Endodermal cell (in vitro differentiated cells): ENCODE data around the gene BTBD18. TPM values are rescaled to one million over a fixed set of nuclear protein-coding genes. Genes with fewer than 3 reads are reported as not detected.

Source experiments
- DNase-seq: peaks from one replicate; pipeline ENCODE4 v3.0.0-alpha.2; 2017
- H3K27ac ChIP-seq: 2 replicates; pipeline ENCODE4 v1.5.1; 2013; ENCODE audit warnings: mild to moderate bottlenecking, low read depth, low read length, moderate library complexity
- H3K27me3 ChIP-seq: 2 replicates; pipeline ENCODE4 v1.6.1; 2013; ENCODE audit warnings: mild to moderate bottlenecking, low read length, moderate library complexity; ENCODE audit not compliant: insufficient read depth, control insufficient read depth, poor library complexity, severe bottlenecking
- H3K36me3 ChIP-seq: 2 replicates; pipeline ENCODE4 v1.7.0; 2013; ENCODE audit warnings: mild to moderate bottlenecking, low read length, moderate library complexity; ENCODE audit not compliant: control insufficient read depth, insufficient read depth
- H3K4me1 ChIP-seq: one replicate; pipeline ENCODE4 v1.7.0; 2013; ENCODE audit warnings: low read length; ENCODE audit not compliant: control insufficient read depth, insufficient read depth
- H3K4me3 ChIP-seq: 2 replicates; pipeline ENCODE4 v1.5.1; 2013; ENCODE audit warnings: mild to moderate bottlenecking, low read length, moderate library complexity
- H3K9ac ChIP-seq: 2 replicates; pipeline ENCODE4 v1.6.1; 2013; ENCODE audit warnings: mild to moderate bottlenecking, low read length, moderate library complexity; ENCODE audit not compliant: poor library complexity, severe bottlenecking; ENCODE audit errors: extremely low read depth
- H3K9me3 ChIP-seq: 2 replicates; pipeline ENCODE4 v1.6.1; 2013; ENCODE audit warnings: mild to moderate bottlenecking, low read length, moderate library complexity; ENCODE audit not compliant: control insufficient read depth
- H3K27ac Mint-ChIP-seq: 2 replicates; pipeline ENCODE4 v1.8.0; 2020; ENCODE audit warnings: mixed read lengths
- H3K27me3 Mint-ChIP-seq: 2 replicates; pipeline ENCODE4 v1.8.0; 2021; ENCODE audit warnings: mild to moderate bottlenecking, mixed read lengths; ENCODE audit not compliant: insufficient read depth
- H3K36me3 Mint-ChIP-seq: 2 replicates; pipeline ENCODE4 v1.8.0; 2020; ENCODE audit warnings: low read depth, mixed read lengths
- H3K4me1 Mint-ChIP-seq: 2 replicates; pipeline ENCODE4 v1.8.0; 2020; ENCODE audit warnings: mixed read lengths
- H3K4me3 Mint-ChIP-seq: 2 replicates; pipeline ENCODE4 v1.8.0; 2020; ENCODE audit warnings: mild to moderate bottlenecking, moderate library complexity, mixed read lengths
- H3K9me3 Mint-ChIP-seq: 2 replicates; pipeline ENCODE4 v1.8.0; 2020; ENCODE audit warnings: mild to moderate bottlenecking, mixed read lengths
- CTCF ChIP-seq: fragments of 200-600 bp; sonication (generic); conservative IDR thresholded peaks from 2 replicates; pipeline ENCODE4 v1.5.0; 2021; ENCODE audit warnings: antibody characterized with exemption, mild to moderate bottlenecking
- WGBS, 2 experiments: methylation state at CpG; one replicate each; pipeline versions ENCODE4 v1.1.5 to v1.1.7; 2013; ENCODE audit warnings: missing lambda C conversion rate in 2 of 2, mixed read lengths in 1 of 2; ENCODE audit not compliant: insufficient coverage in 1 of 2, insufficient read length in 1 of 2; 5-methylcytosine and 5-hydroxymethylcytosine counted together
- total RNA-seq, 2 donors: library from RNA; stranded (reverse); fragmentation: NEBNext Ultra II Directional in 1 of 2; extraction: Animal tissue kit (Norgen Biotek cat#: 25700) in 1 of 2; gene quantifications; 2 replicates in 1 of 2; 3 replicates in 1 of 2; pipeline ENCODE4 v1.2.1, GENCODE V29; 2021

Gene BTBD18
- total RNA-seq, 2 donors from 2014 or later: not detected

- TF ChIP-seq CTCF: no peak
- no peak overlapping the region for H3K4me3 Mint-ChIP-seq
- Histone ChIP-seq H3K27ac (no peak overlapping the region), H3K4me1 (no peaks in the 10 kb centered on the region), H3K9ac (no peak overlapping the region), H3K4me3 (no peak overlapping the region), H3K9me3 (no peaks in the 10 kb centered on the region), H3K27me3 (no peaks in the 10 kb centered on the region), H3K36me3 (no peaks in the 10 kb centered on the region)
- DNase-seq: no peak
- peaks cover 9% of the 10 kb centered on the region for H3K4me1 Mint-ChIP-seq
- no peaks in the 10 kb centered on the region for H3K27me3 Mint-ChIP-seq
- WGBS, 2 experiments: 95 to 100% methylated on average over 1 to 2 of the region's 3 CpGs
- no peak overlapping the region for H3K27ac Mint-ChIP-seq
- H3K36me3 Mint-ChIP-seq: no peaks in the 10 kb centered on the region
- no peaks in the 10 kb centered on the region for H3K9me3 Mint-ChIP-seq
Measured at GRCh38 chr11:57758174-57758573, 6.6 kb upstream of the BTBD18 start.

GRCh38 chr11:57752954-57753353 lies 1.3 kb upstream of the BTBD18 start:
- Mint-ChIP-seq H3K27me3 (no peaks in the 10 kb centered on the region), H3K9me3 (no peaks in the 10 kb centered on the region), H3K36me3 (peaks cover 2% of the 10 kb centered on the region), H3K4me1 (peaks cover 20% of the 10 kb centered on the region), H3K4me3 (no peak overlapping the region), H3K27ac (no peak overlapping the region)
- H3K27me3 ChIP-seq: no peaks in the 10 kb centered on the region
- WGBS, 2 experiments: 96 to 98% methylated on average over 29 to 30 of the region's 30 CpGs
- no peaks in the 10 kb centered on the region for H3K36me3 ChIP-seq
- no peak for DNase-seq
- H3K4me3 ChIP-seq: no peak overlapping the region
- no peak for TF ChIP-seq CTCF
- no peak overlapping the region for H3K27ac ChIP-seq
- H3K4me1 ChIP-seq: no peaks in the 10 kb centered on the region
- no peak overlapping the region for H3K9ac ChIP-seq
- no peaks in the 10 kb centered on the region for H3K9me3 ChIP-seq

GRCh38 chr11:57751176-57751575 lies 443 bp downstream of the BTBD18 start:
- peaks cover 2% of the 10 kb centered on the region for H3K36me3 Mint-ChIP-seq
- Histone ChIP-seq H3K9ac (no peak overlapping the region), H3K27me3 (no peaks in the 10 kb centered on the region), H3K4me3 (no peak overlapping the region), H3K27ac (no peak overlapping the region), H3K36me3 (peaks cover 7% of the 10 kb centered on the region), H3K4me1 (no peaks in the 10 kb centered on the region), H3K9me3 (no peaks in the 10 kb centered on the region)
- H3K27me3 Mint-ChIP-seq: no peaks in the 10 kb centered on the region
- no peak overlapping the region for H3K4me3 Mint-ChIP-seq
- no peak overlapping the region for H3K27ac Mint-ChIP-seq
- DNase-seq: no peak
- H3K4me1 Mint-ChIP-seq: peaks cover 17% of the 10 kb centered on the region
- H3K9me3 Mint-ChIP-seq: no peaks in the 10 kb centered on the region
- TF ChIP-seq CTCF: no peak
